Hepatocyte (in vitro differentiated cells): Measurements from ENCODE around the gene C10orf67. TPM values are rescaled to one million over a fixed set of nuclear protein-coding genes. Genes with fewer than 3 reads are reported as not detected.

Experiments used
- DNase-seq: peaks from one replicate; pipeline ENCODE4 v3.0.0-alpha.2; 2016; ENCODE audit warnings: low spot score
- H2AFZ ChIP-seq: fragments of 200-600 bp; sonication (generic); 2 replicates; pipeline ENCODE4 v1.6.0; 2016; ENCODE audit warnings: antibody characterized with exemption, mild to moderate bottlenecking
- H3K27ac ChIP-seq: fragments of 200-600 bp; sonication (generic); 2 replicates; pipeline ENCODE4 v1.5.1; 2016; ENCODE audit warnings: mild to moderate bottlenecking
- H3K27me3 ChIP-seq: fragments of 200-600 bp; sonication (generic); 2 replicates; pipeline ENCODE4 v1.6.1; 2016
- H3K36me3 ChIP-seq: fragments of 200-600 bp; sonication (generic); replicated peaks from 2 replicates; pipeline ENCODE4 v1.5.1; 2016; ENCODE audit warnings: low read depth; ENCODE audit not compliant: insufficient read depth
- H3K4me1 ChIP-seq: fragments of 200-600 bp; sonication (generic); 2 replicates; pipeline ENCODE4 v1.5.1; 2016; ENCODE audit warnings: mild to moderate bottlenecking, moderate library complexity; ENCODE audit not compliant: insufficient read depth
- H3K4me2 ChIP-seq: fragments of 200-600 bp; sonication (generic); 2 replicates; pipeline ENCODE4 v1.6.0; 2016
- H3K4me3 ChIP-seq: fragments of 200-600 bp; sonication (generic); 2 replicates; pipeline ENCODE4 v1.5.1; 2016; ENCODE audit warnings: mild to moderate bottlenecking
- H3K79me2 ChIP-seq: fragments of 200-600 bp; sonication (generic); 2 replicates; pipeline ENCODE4 v1.6.0; 2017; ENCODE audit warnings: mild to moderate bottlenecking
- H3K9me2 ChIP-seq: fragments of 200-600 bp; sonication (generic); replicated peaks from 2 replicates; pipeline ENCODE4 v1.6.0; 2017; ENCODE audit warnings: mild to moderate bottlenecking; ENCODE audit not compliant: insufficient read depth
- H3K9me3 ChIP-seq: fragments of 200-600 bp; sonication (generic); 2 replicates; pipeline ENCODE4 v1.5.1; 2016; ENCODE audit warnings: low read depth, mild to moderate bottlenecking
- H4K20me1 ChIP-seq: fragments of 200-600 bp; sonication (generic); 2 replicates; pipeline ENCODE4 v1.6.0; 2016; ENCODE audit warnings: mild to moderate bottlenecking; ENCODE audit not compliant: insufficient read depth, poor library complexity, severe bottlenecking
- EZH2 ChIP-seq: fragments of 200-600 bp; sonication (generic); IDR thresholded peaks from 2 replicates; pipeline ENCODE4 v1.6.1; 2016; ENCODE audit warnings: antibody characterized with exemption, mild to moderate bottlenecking, borderline replicate concordance
- EZH2phosphoT487 ChIP-seq: fragments of 200-600 bp; sonication (generic); IDR thresholded peaks from one replicate; pipeline ENCODE4 v1.6.1; 2018; ENCODE audit warnings: antibody characterized with exemption, mild to moderate bottlenecking, low read depth, moderate library complexity; ENCODE audit not compliant: unreplicated experiment, severe bottlenecking
- WGBS: methylation state at CpG from one replicate; pipeline ENCODE4 v1.1.6; 2016; ENCODE audit warnings: low lambda C conversion rate; ENCODE audit errors: missing lambda C conversion rate; 5-methylcytosine and 5-hydroxymethylcytosine counted together
- polyA plus RNA-seq: library from polyadenylated mRNA; unstranded; fragments of >200 nt; fragmentation: Nextera tagmentation; extraction: Ambion mirVana; gene quantifications from 2 replicates; pipeline ENCODE4 v1.2.1, GENCODE V29; 2016
- total RNA-seq: library from RNA; depleted of rRNA; stranded (reverse); fragments of >200 nt; gene quantifications from 2 replicates; pipeline ENCODE4 v1.2.3, GENCODE V29; 2014
- TF ChIP-seq, protein P1 (sequence below): fragments of 200-600 bp; sonication (generic); IDR thresholded peaks from 2 replicates; pipeline ENCODE4 v1.5.1; 2016; ENCODE audit warnings: antibody characterized with exemption, mild to moderate bottlenecking; ENCODE audit not compliant: poor library complexity

The C10orf67 gene
- total and polyA plus RNA-seq, 2 experiments from 2014 or later = 0.10 TPM; not detected in 1

DNA sequence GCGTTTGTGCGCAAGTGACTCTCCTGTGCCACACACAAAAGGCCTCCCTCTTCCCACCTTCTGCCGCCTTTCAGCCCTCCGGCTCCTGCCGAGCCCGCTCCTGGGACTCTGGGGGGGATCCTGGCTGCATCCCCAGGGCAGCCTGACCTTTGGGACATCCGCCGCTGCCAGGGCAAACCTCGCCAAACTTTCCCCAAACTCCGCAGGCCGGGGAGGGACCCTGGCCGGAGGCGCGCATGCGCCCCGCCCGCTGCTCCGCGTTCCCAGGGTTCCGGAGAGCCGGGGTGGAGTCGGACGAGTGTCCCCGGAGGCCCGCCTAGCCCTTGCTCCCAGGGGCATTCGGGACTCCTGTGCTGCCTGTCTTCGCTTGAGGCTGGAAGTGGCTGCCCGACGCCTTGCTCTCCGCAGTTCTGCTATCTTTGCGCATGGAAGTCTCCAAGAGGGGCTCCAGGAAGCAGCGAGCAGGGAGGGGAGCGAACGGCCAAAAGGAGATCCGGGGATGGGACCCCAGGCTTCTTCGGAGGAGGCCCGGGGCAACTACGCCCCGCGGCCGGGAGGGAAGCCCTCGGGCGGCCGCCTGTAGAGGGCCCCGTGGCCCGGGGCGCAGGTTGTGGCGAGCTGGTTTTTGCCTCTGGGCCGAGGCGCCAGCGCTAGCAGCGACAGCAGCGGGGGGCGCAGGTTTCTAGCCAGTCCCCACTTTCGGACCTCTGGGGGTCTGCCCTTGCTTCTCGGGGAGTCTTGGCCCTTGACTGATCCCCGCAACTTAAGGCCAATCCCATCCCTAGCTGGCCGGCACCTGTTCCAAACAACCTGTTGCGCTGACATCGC lies 145.4 kb downstream of the C10orf67 start:
- H3K36me3 ChIP-seq = no peaks in the 10 kb centered on the region
- no peaks in the 10 kb centered on the region for H3K9me2 ChIP-seq
- DNase-seq = no peak
- peaks cover 100% of the 10 kb centered on the region for H3K27me3 ChIP-seq
- no peak overlapping the region for H2AFZ ChIP-seq
- TF ChIP-seq EZH2 = no peak
- peak; percentile 32 for TF ChIP-seq EZH2phosphoT487
- WGBS = 1% methylated on average over 60 of the region's 60 CpGs
- no peaks in the 10 kb centered on the region for H3K79me2 ChIP-seq
- H3K4me1 ChIP-seq = no peaks in the 10 kb centered on the region
- no peak overlapping the region for H3K27ac ChIP-seq
- no peaks in the 10 kb centered on the region for H4K20me1 ChIP-seq
- no peak overlapping the region for H3K4me3 ChIP-seq
- H3K4me2 ChIP-seq = no peak overlapping the region
- no peaks in the 10 kb centered on the region for H3K9me3 ChIP-seq

DNA sequence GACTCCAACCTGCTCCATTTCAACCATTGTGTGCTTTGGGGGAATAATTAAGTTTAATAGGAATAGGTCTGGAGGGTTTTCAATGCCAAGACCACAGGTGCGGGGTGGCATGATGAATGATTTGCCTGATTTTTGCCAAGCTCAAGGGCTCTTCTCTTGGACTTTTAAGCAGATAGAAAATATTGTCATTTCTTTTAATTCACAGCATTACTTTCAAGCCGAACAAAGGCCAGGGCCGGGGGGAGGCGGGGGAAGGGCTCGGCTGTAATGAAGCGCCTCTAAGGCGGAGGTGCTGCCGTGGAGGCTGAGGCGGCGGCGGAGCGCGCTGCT lies 146.0 kb downstream of the C10orf67 start:
- WGBS = 4% methylated on average over 11 of the region's 13 CpGs
- Histone ChIP-seq H3K9me3 (no peaks in the 10 kb centered on the region), H3K27me3 (peaks cover 99% of the 10 kb centered on the region), H3K4me2 (no peak overlapping the region), H3K9me2 (no peaks in the 10 kb centered on the region), H3K27ac (no peak overlapping the region), H3K36me3 (no peaks in the 10 kb centered on the region), H4K20me1 (no peaks in the 10 kb centered on the region), H3K79me2 (no peaks in the 10 kb centered on the region), H3K4me1 (no peaks in the 10 kb centered on the region), H3K4me3 (no peak overlapping the region), H2AFZ (no peak overlapping the region)
- no peak for DNase-seq
- TF ChIP-seq EZH2 (no peak), EZH2phosphoT487 (no peak)
- TF ChIP-seq, protein P1, sequence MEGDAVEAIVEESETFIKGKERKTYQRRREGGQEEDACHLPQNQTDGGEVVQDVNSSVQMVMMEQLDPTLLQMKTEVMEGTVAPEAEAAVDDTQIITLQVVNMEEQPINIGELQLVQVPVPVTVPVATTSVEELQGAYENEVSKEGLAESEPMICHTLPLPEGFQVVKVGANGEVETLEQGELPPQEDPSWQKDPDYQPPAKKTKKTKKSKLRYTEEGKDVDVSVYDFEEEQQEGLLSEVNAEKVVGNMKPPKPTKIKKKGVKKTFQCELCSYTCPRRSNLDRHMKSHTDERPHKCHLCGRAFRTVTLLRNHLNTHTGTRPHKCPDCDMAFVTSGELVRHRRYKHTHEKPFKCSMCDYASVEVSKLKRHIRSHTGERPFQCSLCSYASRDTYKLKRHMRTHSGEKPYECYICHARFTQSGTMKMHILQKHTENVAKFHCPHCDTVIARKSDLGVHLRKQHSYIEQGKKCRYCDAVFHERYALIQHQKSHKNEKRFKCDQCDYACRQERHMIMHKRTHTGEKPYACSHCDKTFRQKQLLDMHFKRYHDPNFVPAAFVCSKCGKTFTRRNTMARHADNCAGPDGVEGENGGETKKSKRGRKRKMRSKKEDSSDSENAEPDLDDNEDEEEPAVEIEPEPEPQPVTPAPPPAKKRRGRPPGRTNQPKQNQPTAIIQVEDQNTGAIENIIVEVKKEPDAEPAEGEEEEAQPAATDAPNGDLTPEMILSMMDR = no peak

DNA sequence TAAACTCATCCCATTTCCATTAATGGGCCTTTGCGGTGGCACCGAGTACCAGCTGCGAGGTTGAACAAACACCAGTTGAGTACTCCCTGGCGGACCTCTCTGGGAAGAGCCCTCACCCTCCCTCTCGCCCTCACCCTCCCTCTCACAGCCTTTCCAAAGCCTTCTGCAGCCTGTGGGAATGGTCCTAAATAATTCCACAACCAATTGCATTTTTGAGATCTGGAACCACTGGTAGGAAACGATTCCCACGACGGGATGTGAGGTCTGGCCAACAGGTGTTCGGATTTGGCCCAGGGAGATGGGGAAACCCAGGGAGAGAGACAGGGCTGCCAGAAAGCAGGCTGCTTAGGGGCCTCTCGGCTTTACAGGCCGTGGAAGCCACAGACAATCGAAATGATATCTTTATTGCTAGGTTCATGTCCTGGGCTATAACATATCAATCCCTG lies 147.2 kb downstream of the C10orf67 start:
- Histone ChIP-seq H3K27me3 (peaks cover 94% of the 10 kb centered on the region), H4K20me1 (no peaks in the 10 kb centered on the region), H3K4me1 (no peaks in the 10 kb centered on the region), H2AFZ (no peak overlapping the region), H3K36me3 (no peaks in the 10 kb centered on the region), H3K9me2 (no peaks in the 10 kb centered on the region), H3K4me3 (no peak overlapping the region), H3K4me2 (no peak overlapping the region), H3K27ac (no peak overlapping the region), H3K79me2 (no peaks in the 10 kb centered on the region), H3K9me3 (no peaks in the 10 kb centered on the region)
- no peak for TF ChIP-seq EZH2
- TF ChIP-seq, protein P1 = no peak
- no peak for TF ChIP-seq EZH2phosphoT487
- DNase-seq = no peak
- 19% methylated on average over 12 of the region's 12 CpGs for WGBS

DNA sequence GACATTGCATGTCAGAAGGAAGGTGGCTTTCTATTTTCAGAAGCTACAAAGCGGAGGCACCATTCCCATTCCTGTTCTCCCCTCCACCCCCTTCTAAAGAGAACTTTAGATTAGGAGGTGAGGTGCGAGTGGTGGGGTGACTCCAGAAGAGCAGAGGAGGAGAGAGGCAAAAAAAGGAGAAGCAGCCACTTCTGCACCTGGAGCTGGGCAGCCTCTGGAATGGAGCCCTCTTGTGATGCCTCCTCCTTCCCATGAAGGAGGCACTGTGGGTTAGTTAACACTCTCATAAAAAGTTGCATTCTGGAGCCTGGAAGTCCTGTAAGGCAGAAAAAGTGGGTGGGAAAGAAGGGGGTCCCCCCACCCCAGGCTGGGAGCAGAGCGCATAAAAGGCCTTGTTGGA lies 147.7 kb downstream of the C10orf67 start:
- TF ChIP-seq, protein P1 = no peak
- TF ChIP-seq EZH2 = no peak
- Histone ChIP-seq H3K4me3 (no peak overlapping the region), H3K36me3 (no peaks in the 10 kb centered on the region), H2AFZ (no peak overlapping the region), H3K4me1 (no peaks in the 10 kb centered on the region), H3K27me3 (peaks cover 94% of the 10 kb centered on the region), H3K79me2 (no peaks in the 10 kb centered on the region), H3K4me2 (no peak overlapping the region), H3K9me2 (no peaks in the 10 kb centered on the region), H3K9me3 (no peaks in the 10 kb centered on the region), H3K27ac (no peak overlapping the region), H4K20me1 (no peaks in the 10 kb centered on the region)
- WGBS = 37% methylated on average over 3 of the region's 3 CpGs
- DNase-seq = no peak
